GM18502 (cell line): ENCODE measurements around the gene OR2A1.
A peak's percentile ranks its signal among the peaks of the same experiment; 100 is the strongest.
"Not testable (repeated sequence)": the region's sequence is repeated elsewhere in the genome, so short reads cannot be mapped to it uniquely, and the experiment has no call there.

Experiments used
- ATAC-seq: cut with Tn5 transposase; IDR thresholded peaks from one replicate; pipeline ENCODE4 v1.9.1; 2021; ENCODE audit warnings: mild to moderate bottlenecking; ENCODE audit not compliant: unreplicated experiment, poor library complexity

OR2A1 gene

GRCh38 chr7:144321677-144322206 lies 9.5 kb downstream of the OR2A1 start:
- not testable (repeated sequence) for ATAC-seq

GRCh38 chr7:144323359-144323758 lies 11.1 kb downstream of the OR2A1 start:
- not testable (repeated sequence) for ATAC-seq

DNA sequence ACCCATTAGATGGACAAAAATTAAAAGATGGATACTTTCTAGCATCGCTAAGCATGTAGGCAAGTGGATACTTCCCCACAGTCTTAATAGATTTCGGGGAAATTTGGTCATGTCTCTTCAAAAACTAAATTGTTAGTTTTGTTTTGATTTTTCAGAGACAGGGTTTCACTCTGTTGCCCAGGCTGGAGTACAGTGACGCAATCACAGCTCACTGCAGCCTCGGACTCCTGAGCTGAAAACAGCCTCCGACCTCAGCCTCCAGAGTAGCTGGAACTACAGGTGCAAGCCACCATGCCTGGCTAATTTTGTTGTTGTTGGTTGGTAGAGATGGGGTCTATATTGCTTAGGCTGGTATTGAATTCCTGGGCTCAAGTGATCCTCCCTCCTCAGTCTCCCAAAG lies 13.6 kb downstream of the OR2A1 start:
- not testable (repeated sequence) for ATAC-seq

- ATAC-seq = not testable (repeated sequence)
Observed at GRCh38 chr7:144330044-144330443, 17.8 kb downstream of the OR2A1 start.

DNA sequence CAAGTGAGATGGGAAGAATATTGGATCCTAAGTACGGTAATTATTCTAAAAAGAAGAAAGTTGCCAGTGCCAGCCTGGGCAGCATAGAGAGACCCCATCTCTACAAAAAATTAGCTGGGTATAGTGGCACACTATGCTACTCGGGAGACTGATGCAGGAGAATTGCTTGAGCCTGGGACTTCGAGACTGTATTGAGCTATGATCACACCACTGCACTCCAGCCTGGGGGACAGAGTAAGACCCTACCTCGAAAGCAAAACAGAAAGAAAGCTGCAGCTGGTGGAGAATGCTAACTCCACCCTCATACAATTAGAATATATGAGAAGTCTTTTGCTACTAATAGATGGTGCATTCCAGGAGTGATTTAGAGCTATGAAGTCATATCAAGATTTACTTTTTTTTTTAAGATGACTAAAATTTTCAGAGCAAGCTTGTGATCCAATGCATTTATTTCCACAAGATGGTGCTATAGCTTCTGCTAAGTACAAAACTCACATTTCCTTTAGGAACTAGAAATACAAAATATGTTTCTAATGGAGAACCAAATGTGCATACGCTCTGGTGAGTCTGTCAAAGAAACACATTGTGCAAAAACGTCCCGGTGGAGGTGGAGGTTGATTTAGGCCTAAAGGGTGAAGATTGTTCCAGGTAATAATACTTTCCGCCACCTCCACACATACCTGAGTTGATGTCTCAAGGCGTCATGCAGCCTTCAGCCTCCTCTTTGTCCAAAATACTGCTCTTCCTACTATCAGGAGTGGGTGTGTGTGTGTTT lies 19.2 kb downstream of the OR2A1 start:
- ATAC-seq = peak; percentile 66

DNA sequence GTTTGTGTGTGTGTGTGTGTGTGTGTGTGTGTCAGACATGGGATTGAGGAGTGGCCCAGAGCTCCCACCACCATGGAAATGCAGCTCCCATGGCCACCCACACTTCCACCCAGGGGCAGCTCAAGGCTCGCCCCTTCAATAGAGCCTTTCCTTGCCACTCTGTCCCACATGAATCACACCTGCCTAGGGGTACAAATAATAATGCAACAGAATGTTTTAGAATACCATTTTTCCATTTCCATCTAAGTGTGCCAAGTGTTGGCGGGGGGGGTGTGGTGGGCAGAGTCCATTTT lies 19.7 kb downstream of the OR2A1 start:
- not testable (repeated sequence) for ATAC-seq

DNA sequence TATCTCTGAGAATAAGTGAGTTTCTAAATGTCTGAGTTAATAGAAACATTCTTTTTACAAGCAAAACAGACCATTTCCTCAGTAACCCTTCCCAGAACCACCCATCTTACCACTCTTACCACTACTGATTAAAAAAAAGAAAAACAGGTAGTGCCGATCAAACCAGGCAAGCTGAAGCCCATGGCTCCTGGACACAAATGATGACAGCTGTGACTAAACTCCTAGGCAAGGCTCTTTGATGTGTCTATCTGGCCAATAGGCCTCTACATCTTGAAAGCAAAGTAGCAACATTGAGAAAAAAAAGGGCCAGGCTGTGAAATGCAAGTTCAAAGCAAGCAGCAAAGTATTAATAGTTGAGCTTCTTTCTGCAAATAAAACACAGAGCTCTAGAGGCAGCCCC lies 36.4 kb downstream of the OR2A1 start:
- peak; percentile 34 for ATAC-seq

DNA sequence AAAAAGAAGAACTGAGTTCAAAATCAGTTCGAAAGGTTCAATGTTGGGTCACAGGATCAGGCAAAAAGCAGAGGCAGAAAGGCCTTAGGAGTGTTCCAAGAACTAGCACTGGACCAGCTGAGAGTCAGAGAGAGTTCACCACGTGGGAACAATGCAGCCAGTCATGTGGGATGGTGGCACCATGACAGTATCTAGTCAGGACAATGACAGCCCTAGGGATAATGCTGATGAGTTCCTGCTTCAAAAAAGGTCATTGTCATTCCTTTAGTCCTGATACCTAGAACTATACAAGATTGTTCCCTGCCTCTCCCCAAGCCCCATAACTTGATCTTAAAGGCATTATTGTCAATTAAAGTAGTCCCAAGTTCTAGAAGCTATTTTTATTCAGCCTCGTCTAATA lies 39.4 kb downstream of the OR2A1 start:
- not testable (repeated sequence) for ATAC-seq

- ATAC-seq = peak; percentile 79
Observed at GRCh38 chr7:144355176-144355822, 43.1 kb downstream of the OR2A1 start, which contains the start of gene ARHGEF5. ARHGEF5 (plus strand) TSS chr7:144355402; CDS start chr7:144362670, 7,268 bp downstream.

DNA sequence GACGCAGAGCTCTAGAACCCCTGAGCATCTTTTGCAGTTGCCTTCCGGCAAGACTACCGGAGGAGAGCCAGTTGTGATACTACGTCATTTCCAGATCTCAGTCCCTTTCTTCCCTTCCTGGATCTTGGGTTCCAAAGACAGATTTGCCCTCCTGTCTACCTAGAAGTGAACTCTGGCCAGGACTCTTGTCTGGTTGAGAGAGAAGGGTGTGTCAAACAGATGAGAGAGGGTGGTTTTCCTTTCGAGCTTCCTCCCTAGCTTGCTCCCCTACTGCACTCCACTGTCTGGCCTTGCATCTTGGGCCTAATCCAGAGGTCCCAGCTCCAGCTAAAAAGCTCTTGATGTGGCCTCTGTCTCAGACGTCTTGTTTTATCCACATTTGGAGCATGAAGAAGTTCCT lies 44.0 kb downstream of the OR2A1 start:
- not testable (repeated sequence) for ATAC-seq

- not testable (repeated sequence) for ATAC-seq
Observed at GRCh38 chr7:144356860-144357259, 44.6 kb downstream of the OR2A1 start.

DNA sequence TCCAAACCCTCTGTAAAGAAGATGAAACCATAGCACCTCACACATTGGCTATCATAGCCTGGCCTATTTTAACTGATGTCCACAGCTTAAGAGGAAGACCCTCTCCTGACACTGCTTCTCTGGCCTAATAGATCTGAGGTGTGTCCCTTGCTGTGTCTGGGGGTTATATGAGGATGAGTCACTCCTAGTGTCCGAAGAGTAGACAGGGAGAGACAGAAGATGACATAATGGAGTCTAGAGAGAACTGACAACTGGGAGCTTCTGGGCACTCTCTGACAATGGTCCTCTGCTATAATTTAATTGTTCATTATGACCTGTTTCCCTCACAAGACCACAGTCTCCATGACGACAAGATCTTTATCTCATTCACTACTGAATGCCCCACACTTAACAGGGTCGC lies 49.8 kb downstream of the OR2A1 start:
- ATAC-seq = not testable (repeated sequence)

GRCh38 chr7:144365523-144365922 lies 53.3 kb downstream of the OR2A1 start:
- not testable (repeated sequence) for ATAC-seq

- ATAC-seq = not testable (repeated sequence)
Observed at GRCh38 chr7:144367250-144367649, 55.0 kb downstream of the OR2A1 start.

- peak; percentile 41 for ATAC-seq
Observed at GRCh38 chr7:144369221-144369620, 57.0 kb downstream of the OR2A1 start.
